Mucosa of gallbladder (tissue), 1 donor: Measurements from ENCODE around the gene NR3C2. TPM values are rescaled to one million over a fixed set of nuclear protein-coding genes. Genes with fewer than 3 reads are reported as not detected.
"Not testable (repeated sequence)": the region's sequence is repeated elsewhere in the genome, so short reads cannot be mapped to it uniquely, and the experiment has no call there.

Experiments used
- DNase-seq: peaks from one replicate; pipeline ENCODE4 v3.0.0-alpha.2; 2020; ENCODE audit warnings: low spot score
- total RNA-seq: library from RNA; stranded (reverse); gene quantifications from one replicate; pipeline ENCODE4 v1.2.1, GENCODE V29; 2021
- donor health status: DM: no; HTN: no; CAD: no.

NR3C2 gene
- total RNA-seq, 1 donor from 2014 or later = 29.4 TPM

DNA sequence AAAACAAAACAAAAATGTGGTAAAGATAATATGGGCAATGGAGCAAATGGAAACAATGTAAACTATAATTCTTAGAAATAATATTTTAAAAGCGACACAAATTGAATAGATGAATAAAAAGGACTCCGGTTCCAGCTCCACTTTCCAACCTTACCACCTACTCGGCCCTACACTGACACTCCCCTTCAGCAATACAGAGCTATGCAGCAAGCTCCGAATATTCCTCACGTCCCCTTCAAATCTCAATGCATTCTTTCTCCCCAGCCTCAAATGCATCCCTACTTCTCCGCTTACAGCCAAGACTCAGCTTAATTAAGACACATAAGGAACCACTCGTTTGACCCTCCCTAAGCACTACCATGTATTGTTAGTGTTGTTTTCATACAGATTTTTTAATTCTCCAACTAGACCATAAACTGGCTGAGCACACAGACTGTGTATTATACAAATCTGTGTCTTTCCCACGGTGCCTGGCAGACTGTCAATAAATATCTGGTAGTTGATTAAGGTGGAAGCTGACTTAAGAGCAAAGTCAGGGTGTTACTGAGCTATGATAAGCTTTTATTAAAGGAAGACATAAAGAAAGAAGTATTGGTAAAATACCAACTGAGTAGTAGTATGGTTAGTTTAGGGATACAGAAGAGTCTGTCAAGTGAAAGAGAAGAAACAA lies 219.1 kb downstream of the NR3C2 start:
- no peak for DNase-seq

DNA sequence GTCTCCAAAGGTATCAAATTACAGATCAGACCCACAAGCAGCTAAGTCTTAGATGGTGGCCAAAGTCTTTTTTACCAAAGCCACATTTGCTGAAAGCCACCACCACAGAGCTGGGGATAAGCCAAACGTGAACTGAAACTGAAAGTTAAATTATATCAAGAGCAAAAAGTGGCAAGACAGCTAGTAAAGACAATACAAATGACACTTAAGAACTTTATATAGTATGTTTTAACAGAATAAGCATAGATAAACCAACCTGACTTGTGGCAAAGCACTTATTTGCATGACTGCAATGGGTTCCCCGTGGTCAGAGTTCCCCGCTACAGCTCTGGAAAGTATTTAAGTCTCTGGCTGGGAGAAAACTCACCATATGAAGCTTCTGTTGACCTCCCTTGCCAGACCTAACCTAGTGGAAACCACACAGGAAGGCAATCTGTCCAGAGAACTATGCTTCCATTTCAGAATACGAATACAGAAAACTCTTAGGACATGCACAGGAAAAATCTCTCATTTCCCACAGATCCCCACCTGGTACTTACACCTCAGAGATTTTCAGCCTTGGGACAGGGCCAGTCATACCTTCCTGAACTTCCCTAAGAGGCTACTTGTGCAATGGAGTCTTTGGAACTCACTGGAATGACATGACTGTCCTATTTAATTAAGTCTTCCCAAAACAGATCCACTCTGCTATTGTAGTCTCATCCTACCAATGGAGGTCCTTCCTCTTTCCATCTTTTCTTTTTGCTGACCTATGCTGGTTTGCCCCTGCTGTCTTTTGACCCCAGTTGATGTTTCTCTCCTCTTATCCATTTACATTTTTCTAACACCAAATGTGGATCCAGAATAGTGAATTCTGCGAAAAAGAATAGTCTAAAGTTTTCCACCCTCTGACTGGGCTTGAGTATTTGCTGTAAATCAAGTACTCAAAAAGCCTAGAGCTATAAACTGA lies 225.1 kb downstream of the NR3C2 start:
- no peak for DNase-seq

DNA sequence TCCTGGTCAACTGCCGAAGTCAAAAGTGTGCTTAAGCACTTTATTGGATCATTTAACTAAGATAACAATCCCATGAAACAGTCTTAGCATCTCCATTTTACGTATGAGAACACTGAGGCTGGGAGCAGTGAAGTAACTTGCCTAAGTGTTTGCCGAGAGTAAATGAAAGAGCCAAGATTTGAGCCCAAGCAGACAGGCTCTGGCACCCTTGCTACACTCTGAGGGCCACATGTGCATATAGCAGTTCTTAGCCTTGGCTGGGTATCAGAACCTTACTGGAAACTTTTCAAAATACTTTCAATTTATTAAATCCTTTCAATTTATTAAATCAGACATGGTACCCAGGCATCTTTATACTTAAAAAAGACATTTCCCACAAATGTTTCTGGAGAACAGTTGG lies 225.9 kb downstream of the NR3C2 start:
- DNase-seq = no peak

DNA sequence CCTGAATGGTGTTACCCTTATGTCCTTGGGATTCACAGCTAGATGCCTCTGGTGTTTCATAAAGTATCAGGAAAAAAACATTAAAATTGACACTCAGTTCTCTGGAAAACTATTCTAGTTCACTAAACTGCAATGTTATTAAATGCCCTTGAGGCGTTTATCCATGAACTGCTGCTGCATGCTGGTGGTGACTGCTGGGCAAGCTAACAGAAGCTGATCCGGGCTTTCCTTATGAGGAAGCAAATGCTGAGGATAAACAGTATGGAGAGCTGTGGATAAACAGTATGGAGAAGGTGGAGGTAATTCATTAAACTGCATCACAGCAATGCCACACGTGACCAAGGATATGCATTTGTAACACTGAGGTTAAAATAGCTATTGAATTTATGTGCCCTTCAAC lies 227.0 kb downstream of the NR3C2 start:
- DNase-seq = no peak

DNA sequence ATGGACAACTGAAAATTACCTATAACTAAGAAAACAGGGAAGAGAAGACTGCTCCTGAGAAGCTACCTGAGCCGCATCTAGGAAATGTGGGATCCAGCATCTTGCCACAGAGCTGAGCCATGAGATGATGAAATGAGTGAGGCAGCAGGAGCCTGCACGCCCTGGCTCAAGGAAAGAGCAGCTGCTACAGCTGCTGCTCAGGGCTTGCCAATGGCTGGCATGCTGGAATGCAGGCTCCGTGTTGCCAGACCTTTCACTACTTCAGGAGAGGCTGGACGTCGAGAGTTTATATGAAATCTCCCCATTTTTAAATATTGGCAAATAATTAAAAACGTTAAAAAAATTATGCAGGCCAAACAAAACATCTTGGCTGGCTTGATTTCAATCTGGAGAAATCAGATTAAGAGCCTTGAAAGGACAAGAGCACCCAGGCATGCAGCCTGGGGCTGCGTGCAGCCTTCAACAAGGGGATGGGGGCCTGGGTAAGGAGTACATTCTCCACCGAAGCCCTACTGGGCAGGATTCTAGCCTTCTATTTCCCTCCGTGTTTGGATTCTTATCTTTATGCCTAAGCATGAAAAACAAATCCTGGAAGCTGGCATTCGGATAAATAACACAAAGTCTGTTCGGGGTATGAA lies 227.6 kb downstream of the NR3C2 start:
- DNase-seq = peak; percentile 28

DNA sequence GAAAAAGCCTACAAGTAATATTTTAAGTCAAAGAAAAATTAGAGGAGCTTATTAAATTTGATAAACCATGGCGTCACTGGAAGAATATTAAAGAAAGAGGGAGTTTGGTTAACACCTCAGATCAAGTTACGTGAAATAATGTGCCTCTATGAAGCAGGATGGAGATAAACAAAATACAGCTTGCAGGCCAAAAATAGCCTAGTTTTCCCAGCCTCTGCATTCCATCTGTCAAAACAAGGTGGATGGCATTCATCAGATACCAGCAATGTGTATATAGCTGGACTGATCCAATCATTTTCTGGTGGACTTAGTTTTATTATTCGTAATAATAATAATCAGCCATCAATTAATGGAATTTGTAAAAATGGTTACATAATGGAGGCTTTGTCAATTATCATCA lies 230.7 kb downstream of the NR3C2 start:
- DNase-seq = no peak

DNA sequence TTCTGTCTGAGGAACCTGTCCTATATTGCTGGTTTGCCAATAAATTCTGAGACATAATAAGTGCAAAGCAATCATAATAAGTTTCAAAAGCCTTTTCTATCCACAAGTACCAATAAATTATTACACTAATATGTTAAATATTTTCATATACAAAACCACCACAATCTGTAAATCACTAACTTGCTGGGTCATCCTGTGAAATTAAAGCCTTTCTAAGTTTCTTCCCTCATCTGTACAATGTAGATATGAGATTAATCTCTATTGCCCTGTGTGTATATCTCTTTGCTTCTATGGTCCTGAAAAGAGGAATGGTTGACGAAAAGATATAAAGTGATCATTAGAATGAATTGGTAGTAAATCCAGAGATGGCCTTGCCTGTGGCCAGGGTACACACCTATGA lies 231.6 kb downstream of the NR3C2 start:
- no peak for DNase-seq

DNA sequence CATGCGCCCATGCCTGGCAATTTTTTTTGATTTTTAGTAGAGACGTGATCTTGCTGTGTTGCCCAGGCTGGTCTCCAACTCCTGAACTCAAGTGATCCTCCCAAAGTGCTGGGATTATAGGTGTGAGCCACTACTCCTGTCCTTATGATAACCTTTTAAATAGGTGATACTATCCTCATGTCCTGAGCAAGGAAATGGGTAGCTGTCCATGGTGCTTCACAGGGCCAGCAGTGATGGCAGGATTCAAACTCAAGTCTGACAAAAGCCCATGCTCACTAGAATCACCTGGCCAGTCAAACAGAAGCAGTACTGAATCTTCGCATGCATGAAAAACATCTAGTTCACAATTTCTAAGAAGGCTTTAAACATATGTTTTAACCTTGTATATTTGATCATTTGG lies 235.1 kb downstream of the NR3C2 start:
- DNase-seq = no peak

DNA sequence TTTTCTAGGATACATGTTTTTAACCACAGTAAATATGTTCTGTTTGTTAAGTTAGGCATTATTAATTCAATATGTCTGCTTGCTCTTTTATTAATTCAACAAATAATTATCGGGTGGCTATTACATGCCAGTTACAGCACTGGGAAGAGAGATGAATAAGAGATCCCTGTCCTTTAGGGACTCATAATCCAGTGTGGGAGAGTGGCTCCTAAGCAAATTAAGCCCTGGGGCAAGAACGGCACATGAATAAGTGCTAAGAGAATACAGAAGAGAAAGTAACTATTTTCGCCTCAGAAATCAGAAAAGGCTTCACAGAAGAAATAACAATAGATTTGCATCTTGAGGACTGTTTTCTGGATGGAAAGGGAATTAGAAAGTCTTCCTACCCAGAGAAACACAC lies 236.7 kb downstream of the NR3C2 start:
- DNase-seq = no peak

DNA sequence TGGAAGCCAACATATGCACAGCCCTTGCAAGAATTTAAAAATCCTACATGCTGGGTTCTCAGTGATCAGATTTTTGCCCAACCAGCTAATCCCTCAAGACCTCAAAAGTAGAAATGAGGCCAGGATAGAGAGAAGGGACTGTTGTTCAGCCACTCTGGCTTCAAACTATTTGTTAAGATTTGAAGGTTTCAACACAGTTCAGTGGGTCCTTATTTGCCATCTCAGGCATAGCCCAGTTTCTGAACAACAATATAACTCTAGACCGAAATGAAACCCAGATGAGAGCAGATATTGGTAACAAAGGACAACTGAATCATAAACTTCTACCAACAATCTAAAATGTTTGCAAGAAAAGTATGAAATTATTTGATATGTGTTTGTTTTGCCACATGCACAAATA lies 237.3 kb downstream of the NR3C2 start:
- DNase-seq = no peak

DNA sequence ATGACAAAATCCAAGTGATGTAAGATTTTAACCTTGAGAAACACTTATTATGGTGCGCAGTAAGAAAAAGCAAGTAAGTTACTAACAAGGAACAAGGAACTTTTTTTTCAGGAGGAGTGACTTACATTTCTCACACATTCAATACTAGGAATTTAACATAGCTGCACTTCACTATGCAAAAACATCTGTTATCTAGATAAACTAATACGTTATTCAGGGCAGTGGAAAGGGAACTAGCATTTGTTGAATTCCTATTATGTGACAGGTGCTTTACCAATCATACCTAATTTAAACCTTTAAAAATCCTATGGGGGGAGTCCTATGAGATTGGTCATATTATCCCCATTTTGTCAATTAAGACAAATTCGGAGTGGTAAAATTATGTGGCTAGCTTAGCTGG lies 238.0 kb downstream of the NR3C2 start:
- no peak for DNase-seq

DNA sequence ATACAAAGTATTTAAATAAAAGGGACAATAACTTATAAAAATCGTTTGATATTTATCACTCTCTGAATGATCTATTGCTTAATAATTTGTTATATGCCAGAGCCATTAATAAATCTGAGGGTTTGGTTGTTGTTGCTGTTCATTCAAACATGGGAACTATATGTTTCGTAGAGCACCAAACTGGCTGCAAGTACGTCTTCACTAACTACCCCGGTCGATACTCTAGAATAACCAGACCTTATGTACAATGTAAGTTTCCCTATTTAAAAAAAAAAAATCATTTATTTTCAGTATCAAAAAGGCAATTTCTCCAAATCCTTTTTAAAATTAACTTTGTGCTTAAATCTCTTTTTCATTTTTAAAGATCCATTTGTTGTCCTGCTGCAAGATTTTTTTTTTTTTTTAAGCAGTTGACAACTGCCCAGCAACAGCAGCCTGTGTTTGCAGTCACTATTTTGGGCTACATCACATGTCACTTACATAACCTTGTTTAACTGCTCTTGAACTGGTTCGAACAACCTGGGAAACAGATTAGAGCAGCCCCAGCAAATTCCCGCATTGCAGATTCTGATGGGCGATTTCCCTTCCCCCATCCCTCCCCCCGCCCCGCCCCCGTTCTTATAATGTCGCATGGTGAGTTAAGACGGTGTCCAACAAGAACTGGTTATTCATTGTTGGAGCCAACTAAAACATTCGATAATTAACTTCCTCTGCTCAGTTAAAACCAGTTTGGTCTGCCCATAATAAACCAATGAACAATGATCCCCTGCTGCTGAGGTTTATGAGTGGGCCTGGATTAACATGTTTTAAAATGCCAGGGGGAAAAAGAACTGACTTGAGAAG lies 238.9 kb downstream of the NR3C2 start:
- DNase-seq = peak; percentile 41

DNA sequence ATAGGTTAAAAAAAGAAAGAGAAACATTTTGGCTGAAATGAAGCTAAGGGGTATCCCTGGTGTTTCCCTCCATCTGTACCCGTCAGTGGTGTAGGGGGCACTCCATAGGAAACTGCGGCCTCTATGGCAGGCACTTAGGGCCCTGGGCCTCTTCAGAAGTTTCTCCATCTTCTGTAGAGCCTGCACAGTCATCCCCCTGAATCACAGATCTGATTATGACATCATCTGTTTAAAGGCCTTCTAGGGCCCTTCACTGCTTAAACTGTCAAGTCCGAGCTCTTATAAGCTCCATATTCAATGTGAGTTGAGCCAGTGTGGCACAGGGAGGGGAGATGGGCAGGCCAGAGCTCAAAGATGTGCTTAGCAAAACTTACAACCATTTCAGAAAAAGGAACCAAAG lies 241.3 kb downstream of the NR3C2 start:
- no peak for DNase-seq

DNA sequence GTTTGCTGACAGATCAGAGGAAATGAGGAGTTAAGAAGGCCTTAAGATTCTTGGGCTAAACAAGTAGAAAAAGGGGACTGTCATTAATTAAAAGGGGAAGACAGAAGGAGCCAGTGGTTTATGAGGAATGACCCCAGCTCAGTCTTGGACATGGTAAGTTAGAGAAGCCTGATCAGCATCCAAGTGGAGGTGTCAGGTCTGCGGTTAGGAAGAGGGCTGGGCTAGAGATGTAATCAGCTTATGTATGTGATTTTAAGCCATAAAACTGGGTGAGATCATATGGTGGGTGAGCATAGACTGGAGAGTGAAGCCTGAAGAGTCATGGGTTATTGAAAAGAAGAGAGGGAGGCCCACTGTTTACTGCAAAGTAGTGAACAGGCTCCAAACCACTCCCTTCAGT lies 246.1 kb downstream of the NR3C2 start:
- no peak for DNase-seq

DNA sequence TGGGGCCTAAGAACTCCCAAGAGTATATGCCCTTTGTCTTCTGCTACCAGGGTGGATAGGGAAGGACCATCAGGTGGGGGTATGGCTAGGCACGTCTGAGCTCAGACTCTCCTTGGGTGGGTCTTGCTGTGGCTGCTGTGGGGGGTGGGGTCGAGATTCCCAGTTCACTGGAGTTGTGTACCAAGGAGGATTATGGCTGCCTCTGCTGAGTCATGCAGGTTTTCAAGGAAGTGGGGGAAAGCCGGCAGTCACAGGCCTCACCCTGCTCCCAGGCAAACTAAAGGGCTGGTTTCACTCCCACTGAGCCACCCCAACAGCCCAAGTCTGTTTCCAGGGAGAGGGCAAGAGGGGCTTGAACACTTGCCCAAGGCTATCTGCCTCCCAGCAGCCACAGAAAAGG lies 249.7 kb downstream of the NR3C2 start:
- no peak for DNase-seq

DNA sequence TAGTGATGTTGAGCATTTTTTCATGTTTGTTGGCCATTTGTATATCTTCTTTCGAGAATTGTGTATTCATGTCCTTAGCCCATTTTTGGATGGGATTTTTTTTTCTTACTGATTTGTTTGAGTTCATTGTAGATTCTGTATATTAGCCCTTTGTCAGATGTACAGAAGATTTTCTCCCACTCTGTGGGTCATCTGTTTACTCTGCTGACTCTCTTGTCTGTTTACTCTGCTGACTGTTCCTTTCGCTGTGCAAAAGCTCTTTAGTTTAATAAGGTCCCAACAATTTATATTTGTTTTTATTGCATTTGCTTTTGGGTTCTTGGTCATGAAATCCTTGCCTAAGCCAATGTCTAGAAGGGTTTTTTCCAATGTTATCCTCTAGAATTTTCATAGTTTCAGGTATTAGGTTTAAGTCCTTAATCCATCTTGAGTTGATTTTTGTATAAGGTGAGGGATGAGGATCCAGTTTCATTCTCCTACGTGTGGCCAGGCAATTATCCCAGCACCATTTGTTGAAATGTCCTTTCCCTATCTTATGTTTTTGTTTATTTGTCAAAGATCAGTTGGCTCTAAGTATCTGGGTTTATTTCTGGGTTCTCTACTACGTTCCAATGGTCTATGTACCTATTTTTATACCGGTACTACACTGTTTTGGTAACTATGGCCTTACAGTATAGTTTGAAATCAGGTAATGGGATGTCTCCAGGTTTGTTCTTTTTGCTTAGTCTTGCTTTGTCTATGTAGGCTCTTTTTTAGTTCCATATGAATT lies 254.6 kb downstream of the NR3C2 start:
- DNase-seq = not testable (repeated sequence)

DNA sequence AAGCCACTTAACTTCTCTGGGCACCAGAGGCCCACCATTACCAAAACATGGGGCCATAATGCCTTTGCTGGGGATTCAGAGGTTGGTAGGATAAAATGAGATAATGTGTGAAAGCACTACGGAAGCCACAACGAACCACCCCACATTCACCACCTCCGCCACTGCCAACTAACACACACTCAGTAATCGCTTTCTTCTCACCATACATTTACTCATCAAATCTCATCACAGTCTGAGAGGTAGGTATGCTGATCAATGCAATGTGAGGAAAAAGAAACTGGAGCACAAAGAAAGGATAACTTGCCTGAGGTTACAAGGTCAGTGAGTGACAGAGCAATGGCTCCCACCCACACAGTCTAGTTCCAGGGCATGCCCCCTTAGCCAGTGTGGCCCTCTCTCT lies 257.3 kb downstream of the NR3C2 start:
- DNase-seq = no peak

DNA sequence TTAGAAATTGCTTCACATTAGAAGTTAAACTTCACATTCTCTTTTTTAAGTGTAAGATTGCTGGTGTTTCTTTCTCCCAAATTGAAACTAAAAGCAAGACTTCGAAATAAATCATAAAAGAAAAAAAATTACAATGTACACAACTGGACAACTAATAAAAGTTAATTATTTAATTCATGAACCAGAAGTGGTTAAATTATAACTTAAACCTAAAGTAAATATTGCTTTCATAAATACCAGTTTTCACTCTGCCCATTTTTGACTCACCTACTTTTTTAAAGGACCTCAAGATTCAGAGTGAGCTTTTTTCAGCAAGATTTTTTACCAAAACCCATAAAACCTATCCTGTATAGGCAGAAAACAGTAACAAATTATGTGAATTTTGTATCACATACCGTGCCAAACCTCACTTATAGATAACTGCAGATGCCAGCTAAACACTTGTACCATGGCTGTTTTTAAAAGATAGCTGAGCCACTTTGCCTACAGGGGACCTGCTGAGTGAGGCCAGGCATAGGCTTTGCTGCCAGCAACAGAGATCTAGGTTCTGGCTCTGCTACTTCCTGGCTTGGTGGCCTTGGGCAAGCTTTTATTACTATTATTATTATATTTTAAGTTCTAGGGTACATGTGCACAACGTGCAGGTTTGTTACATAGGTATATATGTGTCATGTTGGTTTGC lies 259.8 kb downstream of the NR3C2 start:
- DNase-seq = no peak

DNA sequence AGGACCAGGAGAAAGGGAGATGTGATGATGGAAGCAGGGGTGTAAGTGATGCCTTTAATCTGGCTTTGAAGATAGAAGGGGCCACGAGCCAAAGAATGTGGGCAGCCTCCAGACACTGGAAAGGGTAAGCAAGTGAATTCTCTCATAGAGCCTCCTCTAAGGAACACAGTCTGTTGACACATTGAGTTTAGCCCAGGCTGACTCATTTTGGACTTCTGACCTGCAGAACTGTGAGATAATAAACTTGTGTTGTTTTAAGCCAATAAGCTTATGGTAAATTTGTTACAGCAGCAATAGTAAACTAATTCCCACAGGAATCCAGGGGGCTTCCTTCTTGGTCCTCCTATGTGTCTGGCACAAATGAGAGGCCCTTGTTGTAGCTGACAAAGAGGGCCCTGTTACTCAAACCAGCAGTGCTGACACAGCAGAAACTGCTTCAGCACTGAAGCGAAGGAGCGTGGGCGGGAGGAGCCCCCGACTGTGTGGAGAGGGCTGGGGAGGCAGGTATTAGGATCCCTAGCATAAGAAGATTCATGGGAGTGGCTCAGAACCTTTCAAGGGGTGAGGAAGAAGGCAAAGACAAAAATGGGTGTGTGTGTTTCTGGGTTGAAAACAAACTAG lies 268.7 kb downstream of the NR3C2 start:
- DNase-seq = no peak

DNA sequence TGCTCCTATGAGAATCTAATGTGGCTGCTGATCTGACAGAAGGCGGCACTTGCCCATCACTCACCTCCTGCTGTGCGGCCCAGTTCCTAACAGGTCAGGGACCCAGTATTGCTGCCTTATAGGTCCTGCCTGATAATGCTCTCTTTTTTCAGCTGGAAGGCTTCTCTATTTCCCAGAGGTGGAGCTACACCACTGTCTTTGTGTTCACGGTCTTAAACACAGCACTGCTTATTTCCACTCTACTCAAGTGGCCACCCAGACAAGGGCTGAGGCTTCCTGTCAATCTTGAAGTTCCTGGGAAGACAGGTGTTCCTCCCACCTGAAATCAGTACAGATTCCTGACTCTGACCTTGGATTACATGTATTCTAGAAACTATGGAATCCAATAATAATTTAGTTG lies 270.6 kb downstream of the NR3C2 start:
- no peak for DNase-seq
